ENCODE results near the gene PIAS1. TPM values are rescaled to one million over a fixed set of nuclear protein-coding genes. Genes with fewer than 3 reads are reported as not detected.

Gene PIAS1
- total RNA-seq, 1 experiment from 2014 or later: 25.9 TPM

DNA sequence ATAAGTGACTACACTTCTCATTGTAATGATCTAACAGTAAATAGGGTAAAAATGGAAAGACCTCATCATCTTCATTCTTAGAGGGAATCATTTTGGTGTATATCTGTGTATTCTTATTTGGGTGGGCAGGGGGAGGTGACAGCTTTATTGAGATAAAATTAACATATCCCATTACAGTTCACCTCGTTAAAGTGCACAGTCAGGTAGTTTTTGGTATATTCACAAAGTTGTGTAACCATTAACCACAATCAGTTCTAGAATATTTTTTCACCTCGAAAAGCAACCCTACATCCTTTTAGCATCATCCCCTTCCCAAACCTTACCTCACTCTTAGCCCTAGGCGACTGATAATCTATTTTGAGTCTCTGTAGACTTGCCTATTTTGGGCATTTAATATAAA, 8.1 kb downstream of the PIAS1 start:
- POLR2A ChIA-PET: no interaction called here
- Histone ChIP-seq H3K79me2 (ENCODE audit: insufficient read depth, low read length) (peaks cover 100% of the 10 kb centered on the region), H3K36me3 (ENCODE audit: control insufficient read depth in 1 of 2, insufficient read depth in 2 of 2, low read length in 2 of 2) (no peaks in the 10 kb centered on the region; a peak in 1 of 4 replicates), H3K9me3 (ENCODE audit: control insufficient read depth in 1 of 2, insufficient read depth in 1 of 2, low read depth in 1 of 2, low read length in 2 of 2) (no peaks in the 10 kb centered on the region), H3K4me2 (ENCODE audit: low read length) (no peak overlapping the region), H3K27me3 (ENCODE audit: insufficient read depth, low read length) (no peaks in the 10 kb centered on the region), H3K9me2 (ENCODE audit: insufficient read depth) (no peaks in the 10 kb centered on the region), H3K27ac (ENCODE audit: low read depth, low read length) (no peak overlapping the region), H3K9ac (ENCODE audit: low read length) (no peak overlapping the region), H3K4me3 (replicated peaks in 1 of 2; ENCODE audit: low read depth in 1 of 2, low read length in 2 of 2) (no peak overlapping the region), H3K4me1 (ENCODE audit: control insufficient read depth in 1 of 2, insufficient read depth in 2 of 2, low read length in 2 of 2) (no peaks in the 10 kb centered on the region), H2AFZ (ENCODE audit: low read depth, low read length, poor library complexity, severe bottlenecking) (no peak overlapping the region), H4K20me1 (ENCODE audit: insufficient read depth) (peaks cover 3% of the 10 kb centered on the region; the same call in 1 of the 2 replicates)
- RAD21 ChIA-PET (ENCODE audit: low non-redundant PET in 1 of 2, low total read pairs in 2 of 2, uncharacterized antibody in 2 of 2, unreplicated experiment in 2 of 2): no interaction called here
- CTCF ChIA-PET: no interaction called here
- TF ChIP-seq ZNF274 (IDR thresholded peaks at IDR 0.05; ENCODE audit: low read depth, low read length): no peak
- TF ChIP-seq JUND (IDR thresholded peaks at IDR 0.05): no peak
- TF ChIP-seq, protein P1, sequence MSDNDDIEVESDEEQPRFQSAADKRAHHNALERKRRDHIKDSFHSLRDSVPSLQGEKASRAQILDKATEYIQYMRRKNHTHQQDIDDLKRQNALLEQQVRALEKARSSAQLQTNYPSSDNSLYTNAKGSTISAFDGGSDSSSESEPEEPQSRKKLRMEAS (IDR thresholded peaks at IDR 0.05): no peak
- no peak for TF ChIP-seq TCF7L2 (IDR thresholded peaks at IDR 0.05; ENCODE audit: borderline replicate concordance, extremely low read depth, insufficient read depth, insufficient read length)
- TF ChIP-seq, protein P2, sequence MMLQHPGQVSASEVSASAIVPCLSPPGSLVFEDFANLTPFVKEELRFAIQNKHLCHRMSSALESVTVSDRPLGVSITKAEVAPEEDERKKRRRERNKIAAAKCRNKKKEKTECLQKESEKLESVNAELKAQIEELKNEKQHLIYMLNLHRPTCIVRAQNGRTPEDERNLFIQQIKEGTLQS (IDR thresholded peaks at IDR 0.05): no peak
- intact Hi-C loops (cut with micrococcal nuclease): no loop called here
- ATAC-seq (no peak), DNase-seq (ENCODE audit: low read depth, low spot score) (no peak)
- no TSS peak for BruUV-seq (replicated peaks)

DNA sequence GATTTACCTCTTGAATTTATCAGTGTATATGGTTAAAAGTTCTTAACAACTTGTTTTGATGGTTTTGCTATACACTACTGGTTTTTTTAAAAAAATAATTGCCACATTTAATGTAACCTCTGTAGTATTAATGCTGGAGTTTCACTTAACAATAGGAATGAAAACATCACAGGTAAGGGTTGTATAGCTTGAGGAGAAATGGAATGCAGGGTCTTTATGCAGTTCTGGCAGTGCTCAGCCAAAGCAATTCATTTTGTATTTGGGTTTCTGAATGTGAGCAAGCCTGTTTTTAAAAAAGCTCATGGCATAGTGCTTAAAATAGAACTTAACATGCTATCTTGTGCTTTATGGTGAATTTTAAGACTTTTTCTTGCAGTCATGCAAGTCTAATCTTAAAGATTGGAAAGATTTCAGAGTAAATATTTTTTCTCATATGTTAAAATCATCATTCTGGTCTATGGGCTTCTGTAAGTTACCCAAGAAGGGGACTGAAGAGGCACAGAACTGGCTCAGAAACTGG, 8.9 kb downstream of the PIAS1 start:
- Histone ChIP-seq H3K4me2 (ENCODE audit: low read length) (no peak overlapping the region), H3K4me3 (replicated peaks in 1 of 2; ENCODE audit: low read depth in 1 of 2, low read length in 2 of 2) (no peak overlapping the region), H3K9ac (ENCODE audit: low read length) (no peak overlapping the region), H3K27ac (ENCODE audit: low read depth, low read length) (no peak overlapping the region), H2AFZ (ENCODE audit: low read depth, low read length, poor library complexity, severe bottlenecking) (no peak overlapping the region), H3K9me2 (ENCODE audit: insufficient read depth) (no peaks in the 10 kb centered on the region), H3K4me1 (ENCODE audit: control insufficient read depth in 1 of 2, insufficient read depth in 2 of 2, low read length in 2 of 2) (no peaks in the 10 kb centered on the region), H4K20me1 (ENCODE audit: insufficient read depth) (peaks cover 3% of the 10 kb centered on the region; the same call in 1 of the 2 replicates), H3K36me3 (ENCODE audit: control insufficient read depth in 1 of 2, insufficient read depth in 2 of 2, low read length in 2 of 2) (no peaks in the 10 kb centered on the region; a peak in 1 of 4 replicates), H3K27me3 (ENCODE audit: insufficient read depth, low read length) (no peaks in the 10 kb centered on the region), H3K79me2 (ENCODE audit: insufficient read depth, low read length) (peaks cover 100% of the 10 kb centered on the region), H3K9me3 (ENCODE audit: control insufficient read depth in 1 of 2, insufficient read depth in 1 of 2, low read depth in 1 of 2, low read length in 2 of 2) (no peaks in the 10 kb centered on the region)
- ATAC-seq: no peak
- TF ChIP-seq POLR2AphosphoS5 (IDR thresholded peaks at IDR 0.05; ENCODE audit: low read depth, low read length) (no peak), CEBPB (IDR thresholded peaks at IDR 0.05; ENCODE audit: low read depth) (no peak), POLR2A (IDR thresholded peaks at IDR 0.05; ENCODE audit: borderline replicate concordance, extremely low read depth, insufficient read depth, insufficient read length) (no peak)
- TF ChIP-seq, protein P3, sequence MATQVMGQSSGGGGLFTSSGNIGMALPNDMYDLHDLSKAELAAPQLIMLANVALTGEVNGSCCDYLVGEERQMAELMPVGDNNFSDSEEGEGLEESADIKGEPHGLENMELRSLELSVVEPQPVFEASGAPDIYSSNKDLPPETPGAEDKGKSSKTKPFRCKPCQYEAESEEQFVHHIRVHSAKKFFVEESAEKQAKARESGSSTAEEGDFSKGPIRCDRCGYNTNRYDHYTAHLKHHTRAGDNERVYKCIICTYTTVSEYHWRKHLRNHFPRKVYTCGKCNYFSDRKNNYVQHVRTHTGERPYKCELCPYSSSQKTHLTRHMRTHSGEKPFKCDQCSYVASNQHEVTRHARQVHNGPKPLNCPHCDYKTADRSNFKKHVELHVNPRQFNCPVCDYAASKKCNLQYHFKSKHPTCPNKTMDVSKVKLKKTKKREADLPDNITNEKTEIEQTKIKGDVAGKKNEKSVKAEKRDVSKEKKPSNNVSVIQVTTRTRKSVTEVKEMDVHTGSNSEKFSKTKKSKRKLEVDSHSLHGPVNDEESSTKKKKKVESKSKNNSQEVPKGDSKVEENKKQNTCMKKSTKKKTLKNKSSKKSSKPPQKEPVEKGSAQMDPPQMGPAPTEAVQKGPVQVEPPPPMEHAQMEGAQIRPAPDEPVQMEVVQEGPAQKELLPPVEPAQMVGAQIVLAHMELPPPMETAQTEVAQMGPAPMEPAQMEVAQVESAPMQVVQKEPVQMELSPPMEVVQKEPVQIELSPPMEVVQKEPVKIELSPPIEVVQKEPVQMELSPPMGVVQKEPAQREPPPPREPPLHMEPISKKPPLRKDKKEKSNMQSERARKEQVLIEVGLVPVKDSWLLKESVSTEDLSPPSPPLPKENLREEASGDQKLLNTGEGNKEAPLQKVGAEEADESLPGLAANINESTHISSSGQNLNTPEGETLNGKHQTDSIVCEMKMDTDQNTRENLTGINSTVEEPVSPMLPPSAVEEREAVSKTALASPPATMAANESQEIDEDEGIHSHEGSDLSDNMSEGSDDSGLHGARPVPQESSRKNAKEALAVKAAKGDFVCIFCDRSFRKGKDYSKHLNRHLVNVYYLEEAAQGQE (IDR thresholded peaks at IDR 0.05; ENCODE audit: low read depth): no peak
- ChIA-PET POLR2A (no interaction called here), RAD21 (ENCODE audit: low non-redundant PET in 1 of 2, low total read pairs in 2 of 2, uncharacterized antibody in 2 of 2, unreplicated experiment in 2 of 2) (no interaction called here), CTCF (no interaction called here)
- intact Hi-C loops (cut with micrococcal nuclease): no loop called here
- BruUV-seq (replicated peaks): no TSS peak
- no peak for DNase-seq (ENCODE audit: low read depth, low spot score)

Data from HCT116 (cell line).